NCI-H345 treated with DMSO at 0.1 percent for 48 hours (cell line): ENCODE results near the gene GFPT1.
"Not testable (repeated sequence)": the region's sequence is repeated elsewhere in the genome, so short reads cannot be mapped to it uniquely, and the experiment has no call there.

Experiments
- DNase-seq: peaks from one replicate; lab custom pipeline; 2025; ENCODE audit not compliant: unreplicated experiment; lab: John Stamatoyannopoulos, UW

Gene GFPT1

GRCh38 chr2:69384618-69385081 lies 2.4 kb downstream of the GFPT1 start:
- DNase-seq, result no peak

- DNase-seq, result no peak
Measured at GRCh38 chr2:69383176-69383812, 3.7 kb downstream of the GFPT1 start.

- DNase-seq, result no peak
Measured at GRCh38 chr2:69382547-69382946, 4.5 kb downstream of the GFPT1 start.

GRCh38 chr2:69381337-69381737 lies 5.7 kb downstream of the GFPT1 start:
- DNase-seq, result no peak

GRCh38 chr2:69380072-69380917 lies 6.7 kb downstream of the GFPT1 start:
- no peak for DNase-seq

GRCh38 chr2:69376403-69376802 lies 10.6 kb downstream of the GFPT1 start:
- DNase-seq, result no peak

GRCh38 chr2:69375494-69376353 lies 11.3 kb downstream of the GFPT1 start:
- DNase-seq, result peak; percentile 23

GRCh38 chr2:69372767-69373166 lies 14.3 kb downstream of the GFPT1 start:
- DNase-seq, result no peak

GRCh38 chr2:69369802-69370201 lies 17.2 kb downstream of the GFPT1 start:
- DNase-seq, result no peak

- no peak for DNase-seq
Measured at GRCh38 chr2:69368588-69368987, 18.4 kb downstream of the GFPT1 start.

GRCh38 chr2:69359371-69359770 lies 27.7 kb downstream of the GFPT1 start:
- no peak for DNase-seq

GRCh38 chr2:69358914-69359313 lies 28.1 kb downstream of the GFPT1 start:
- no peak for DNase-seq

- no peak for DNase-seq
Measured at GRCh38 chr2:69356471-69356870, 30.6 kb downstream of the GFPT1 start.

- not testable (repeated sequence) for DNase-seq
Measured at GRCh38 chr2:69354976-69355375, 32.1 kb downstream of the GFPT1 start.

- DNase-seq, result no peak
Measured at GRCh38 chr2:69353360-69353759, 33.7 kb downstream of the GFPT1 start.

GRCh38 chr2:69348781-69349180 lies 38.2 kb downstream of the GFPT1 start:
- DNase-seq, result no peak

GRCh38 chr2:69345434-69345833 lies 41.6 kb downstream of the GFPT1 start:
- DNase-seq, result no peak

GRCh38 chr2:69344305-69344704 lies 42.7 kb downstream of the GFPT1 start:
- DNase-seq, result no peak

- no peak for DNase-seq
Measured at GRCh38 chr2:69340101-69340775, 46.8 kb downstream of the GFPT1 start.

GRCh38 chr2:69335311-69335710 lies 51.7 kb downstream of the GFPT1 start:
- DNase-seq, result no peak

- no peak for DNase-seq
Measured at GRCh38 chr2:69333352-69333751, 53.7 kb downstream of the GFPT1 start.
